Measurements from ENCODE around the gene SYDE2. TPM values are rescaled to one million over a fixed set of nuclear protein-coding genes. Genes with fewer than 3 reads are reported as not detected.

The SYDE2 gene
- total RNA-seq, 4 donors from 2014 or later: 3.3 to 20.8 (median 14.2) TPM

DNA sequence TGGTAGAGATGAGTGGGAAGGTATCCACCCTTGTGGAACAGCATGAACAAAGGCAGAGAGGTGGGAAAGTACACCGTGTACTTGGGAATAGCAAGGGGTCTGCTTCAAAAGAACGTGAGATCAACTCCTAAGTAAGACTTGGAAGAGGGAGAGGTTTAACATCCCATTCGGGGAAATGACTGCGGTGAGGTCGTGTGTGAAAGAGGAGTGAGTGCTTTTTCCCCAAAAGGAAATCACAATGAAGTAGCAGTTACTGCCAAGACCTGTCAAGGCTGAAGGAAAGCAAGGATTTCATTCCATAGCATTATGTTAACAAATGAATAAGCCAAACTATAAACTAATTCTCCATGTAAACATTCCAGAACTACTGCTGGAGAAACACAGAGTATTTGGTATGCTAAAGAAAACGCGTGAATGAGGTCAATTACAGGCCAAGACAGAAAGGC lies 20.0 kb upstream of the SYDE2 start:
- TF ChIP-seq, protein P1, sequence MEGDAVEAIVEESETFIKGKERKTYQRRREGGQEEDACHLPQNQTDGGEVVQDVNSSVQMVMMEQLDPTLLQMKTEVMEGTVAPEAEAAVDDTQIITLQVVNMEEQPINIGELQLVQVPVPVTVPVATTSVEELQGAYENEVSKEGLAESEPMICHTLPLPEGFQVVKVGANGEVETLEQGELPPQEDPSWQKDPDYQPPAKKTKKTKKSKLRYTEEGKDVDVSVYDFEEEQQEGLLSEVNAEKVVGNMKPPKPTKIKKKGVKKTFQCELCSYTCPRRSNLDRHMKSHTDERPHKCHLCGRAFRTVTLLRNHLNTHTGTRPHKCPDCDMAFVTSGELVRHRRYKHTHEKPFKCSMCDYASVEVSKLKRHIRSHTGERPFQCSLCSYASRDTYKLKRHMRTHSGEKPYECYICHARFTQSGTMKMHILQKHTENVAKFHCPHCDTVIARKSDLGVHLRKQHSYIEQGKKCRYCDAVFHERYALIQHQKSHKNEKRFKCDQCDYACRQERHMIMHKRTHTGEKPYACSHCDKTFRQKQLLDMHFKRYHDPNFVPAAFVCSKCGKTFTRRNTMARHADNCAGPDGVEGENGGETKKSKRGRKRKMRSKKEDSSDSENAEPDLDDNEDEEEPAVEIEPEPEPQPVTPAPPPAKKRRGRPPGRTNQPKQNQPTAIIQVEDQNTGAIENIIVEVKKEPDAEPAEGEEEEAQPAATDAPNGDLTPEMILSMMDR (IDR thresholded peaks at IDR 0.05): no peak
- TF ChIP-seq POLR2A (IDR thresholded peaks at IDR 0.05): no peak
- no peak for DNase-seq
- Histone ChIP-seq H3K9me3 (no peaks in the 10 kb centered on the region), H3K27ac (peak overlapping the region in 1 of 4 donors; percentile 57), H3K27me3 (no peaks in the 10 kb centered on the region), H3K4me1 (peaks cover 0 to 18% (median 0%) of the 10 kb centered on the region in 4 donors), H3K4me3 (no peak overlapping the region), H3K36me3 (no peaks in the 10 kb centered on the region)

DNA sequence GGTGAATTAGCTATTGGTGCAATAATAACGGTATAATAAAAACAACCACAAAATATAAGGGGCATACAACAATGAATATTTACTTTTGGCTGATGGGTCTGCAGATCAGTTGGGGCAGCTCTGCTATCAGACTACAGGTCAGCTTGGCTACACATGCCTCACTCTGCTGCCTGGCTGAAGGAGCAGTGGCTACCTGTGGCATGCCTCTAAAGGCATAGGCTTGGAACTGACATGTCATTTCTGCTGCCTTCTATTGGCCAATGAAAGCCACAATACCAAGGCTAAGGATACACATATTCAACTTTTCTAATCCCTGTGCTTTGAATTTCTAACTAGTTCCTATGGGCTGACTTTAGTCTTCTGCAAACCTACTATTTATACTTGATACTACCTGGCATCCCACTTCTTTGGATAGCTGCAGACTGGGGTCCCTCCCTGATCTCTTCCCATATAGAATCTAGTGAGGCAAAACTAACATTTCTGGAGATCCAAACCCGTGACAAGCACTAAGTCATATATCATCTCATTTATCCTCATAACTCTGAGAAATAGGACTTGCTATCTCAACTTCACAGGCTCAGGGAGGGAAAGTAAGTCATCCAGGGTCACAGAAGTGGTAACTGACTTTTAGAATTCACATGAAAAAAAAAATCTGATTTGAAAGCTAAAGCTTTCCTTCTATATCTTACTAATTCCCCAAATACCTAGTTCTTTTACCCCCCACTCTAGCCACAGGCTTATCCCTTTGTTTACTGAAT lies 19.2 kb upstream of the SYDE2 start:
- no peak for DNase-seq
- H3K4me3 ChIP-seq: no peak overlapping the region
- H3K27ac ChIP-seq: peak overlapping the region in 1 of 4 donors; percentile 57
- H3K36me3 ChIP-seq: no peaks in the 10 kb centered on the region
- TF ChIP-seq, protein P1 (IDR thresholded peaks at IDR 0.05): no peak
- TF ChIP-seq POLR2A (IDR thresholded peaks at IDR 0.05): no peak
- no peaks in the 10 kb centered on the region for H3K9me3 ChIP-seq
- peaks cover 0 to 10% (median 0%) of the 10 kb centered on the region in 4 donors for H3K4me1 ChIP-seq
- H3K27me3 ChIP-seq: no peaks in the 10 kb centered on the region

DNA sequence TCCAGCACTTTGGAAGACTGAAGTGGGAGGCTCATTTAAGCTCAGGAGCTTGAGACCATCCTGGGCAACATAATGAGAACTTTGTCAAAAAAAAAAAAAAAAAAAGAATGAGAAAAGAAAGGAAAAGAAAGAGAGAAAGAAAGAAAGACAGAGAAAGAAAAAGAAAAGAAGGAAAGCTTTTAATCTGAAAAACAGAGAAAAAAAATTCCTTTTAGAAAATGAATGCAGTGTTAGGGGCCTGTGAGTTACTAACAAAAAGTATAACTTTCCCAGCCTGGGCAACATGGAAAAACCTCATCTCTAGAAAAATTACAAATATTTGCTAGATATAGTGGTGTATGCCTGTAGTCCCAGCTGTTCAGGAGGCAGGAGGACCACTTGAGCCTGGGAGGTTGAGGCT lies 15.9 kb upstream of the SYDE2 start:
- H3K27ac ChIP-seq: no peak overlapping the region
- H3K4me3 ChIP-seq: no peak overlapping the region
- H3K9me3 ChIP-seq: no peaks in the 10 kb centered on the region
- no peaks in the 10 kb centered on the region for H3K36me3 ChIP-seq
- TF ChIP-seq, protein P1 (IDR thresholded peaks at IDR 0.05): no peak
- no peak for TF ChIP-seq POLR2A (IDR thresholded peaks at IDR 0.05)
- no peaks in the 10 kb centered on the region for H3K27me3 ChIP-seq
- H3K4me1 ChIP-seq: no peaks in the 10 kb centered on the region
- DNase-seq: no peak

DNA sequence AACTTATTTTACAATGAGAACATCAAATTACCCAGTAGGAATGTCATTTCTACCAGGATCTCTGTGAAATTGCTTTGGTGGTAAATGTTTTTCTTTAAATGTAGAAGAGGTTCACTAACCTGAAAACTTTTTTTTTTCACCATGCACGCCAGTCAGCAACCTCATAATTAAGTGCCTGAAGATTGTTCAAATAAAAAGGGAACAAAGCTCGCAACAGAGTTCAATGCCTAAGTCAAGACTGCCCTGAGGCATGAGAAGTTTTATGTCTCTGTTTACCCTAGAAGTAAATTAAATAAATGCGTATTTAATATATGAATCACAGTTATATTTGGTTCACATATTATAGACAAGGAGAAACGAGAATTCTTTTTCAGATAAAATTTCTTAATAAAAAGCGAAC lies 13.8 kb upstream of the SYDE2 start:
- H3K4me3 ChIP-seq: no peak overlapping the region
- H3K9me3 ChIP-seq: no peaks in the 10 kb centered on the region
- no peak for DNase-seq
- H3K4me1 ChIP-seq: no peaks in the 10 kb centered on the region
- TF ChIP-seq POLR2A (IDR thresholded peaks at IDR 0.05): no peak
- TF ChIP-seq, protein P1 (IDR thresholded peaks at IDR 0.05): no peak
- H3K36me3 ChIP-seq: no peaks in the 10 kb centered on the region
- H3K27me3 ChIP-seq: no peaks in the 10 kb centered on the region
- H3K27ac ChIP-seq: no peak overlapping the region

DNA sequence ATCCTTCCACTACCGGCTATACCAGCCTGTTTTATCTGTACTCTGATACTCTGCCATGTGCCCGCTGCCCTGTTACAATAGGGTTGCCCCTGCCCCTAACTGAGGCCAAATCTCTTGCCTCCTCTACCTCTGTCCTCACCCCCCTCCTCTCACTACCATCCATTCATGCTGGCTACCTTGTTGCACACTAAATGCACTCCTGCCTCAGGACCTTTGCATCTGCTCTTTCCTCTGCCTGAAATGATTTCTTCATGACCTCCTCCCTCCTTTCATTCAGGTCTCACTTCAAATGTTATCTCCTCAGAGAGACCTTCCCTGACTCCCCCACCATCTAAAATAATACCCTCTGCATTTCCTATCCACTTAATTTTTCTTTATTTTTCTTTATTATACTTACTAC lies 7.7 kb upstream of the SYDE2 start:
- TF ChIP-seq POLR2A (IDR thresholded peaks at IDR 0.05): no peak
- TF ChIP-seq, protein P1 (IDR thresholded peaks at IDR 0.05): no peak
- DNase-seq: no peak
- Histone ChIP-seq H3K9me3 (no peaks in the 10 kb centered on the region), H3K4me1 (no peaks in the 10 kb centered on the region), H3K36me3 (no peaks in the 10 kb centered on the region), H3K4me3 (no peak overlapping the region), H3K27ac (no peak overlapping the region), H3K27me3 (no peaks in the 10 kb centered on the region)

All from Peyer's patch (tissue), 4 donors.